ENCODE measurements around the gene CD200. TPM values are rescaled to one million over a fixed set of nuclear protein-coding genes. Genes with fewer than 3 reads are reported as not detected.

CD200 gene
- total RNA-seq, 1 donor = 12.1 TPM

- no peak for DNase-seq (ENCODE audit: low read depth in 2 of 3, low spot score in 2 of 3)
Measured at GRCh38 chr3:112405845-112406244, 72.9 kb downstream of the CD200 start.

GRCh38 chr3:112407214-112407887 is 74.4 kb downstream of the CD200 start:
- no peak for DNase-seq (ENCODE audit: low read depth in 2 of 3, low spot score in 2 of 3)

- DNase-seq (ENCODE audit: low read depth in 2 of 3, low spot score in 2 of 3) = no peak
Measured at GRCh38 chr3:112407888-112408702, 75.1 kb downstream of the CD200 start.

- DNase-seq (ENCODE audit: low read depth in 2 of 3, low spot score in 2 of 3) = no peak
Measured at GRCh38 chr3:112409041-112409440, 76.1 kb downstream of the CD200 start.

GRCh38 chr3:112411425-112411824 is 78.5 kb downstream of the CD200 start:
- DNase-seq (ENCODE audit: low read depth in 2 of 3, low spot score in 2 of 3) = no peak

Other genes with a start within 250 kb of the CD200 start
- gene C3orf52, start 246.8 kb upstream of the CD200 start, total RNA-seq = 0.27 TPM
- 1.3 TPM for gene GCSAM, start 199.9 kb upstream of the CD200 start, total RNA-seq
- 0.54 TPM for gene SLC9C1, start 38.9 kb upstream of the CD200 start, total RNA-seq
- 0.27 TPM for gene BTLA, start 166.3 kb downstream of the CD200 start, total RNA-seq
- 46.0 TPM for gene ATG3, start 228.8 kb downstream of the CD200 start, total RNA-seq
- 18.6 TPM for gene SLC35A5, start 228.9 kb downstream of the CD200 start, total RNA-seq

Measured in hematopoietic multipotent progenitor cell (in vitro differentiated cells).